K562 (cell line): Measurements from ENCODE around the gene TEDC1.

Source experiments
- ELF1 ChIP-seq: fragments of 200-800 bp; sonication (Bioruptor generic); IDR thresholded peaks from 2 replicates; pipeline ENCODE4 v1.6.1; 2016; ENCODE audit warnings: missing genetic modification characterization, missing compliant biosample characterization
- KDM1A ChIP-seq, 2 experiments: fragments of 450-650 bp; IDR thresholded peaks; 2 replicates each; pipeline ENCODE4 v1.6.1; 2016; ENCODE audit warnings: mild to moderate bottlenecking in 2 of 2
- NFXL1 ChIP-seq: fragments of 450-650 bp; formaldehyde crosslinking; IDR thresholded peaks from 2 replicates; pipeline ENCODE4 v1.4.0; 2021; ENCODE audit warnings: mild to moderate bottlenecking
- POLR2AphosphoS5 ChIP-seq: IDR thresholded peaks from 2 replicates; pipeline ENCODE4 v1.6.1; 2011; ENCODE audit warnings: mild to moderate bottlenecking, low read depth, low read length, moderate library complexity; ENCODE audit not compliant: control insufficient read depth, insufficient read depth
- SMAD4 ChIP-seq: fragments of 250-450 bp; sonication (Bioruptor Pico); conservative IDR thresholded peaks from 2 replicates; pipeline ENCODE4 v1.8.0; 2021; ENCODE audit warnings: inconsistent platforms, mild to moderate bottlenecking, moderate library complexity
- ZNF121 ChIP-seq: sonication (generic); formaldehyde crosslinking; conservative IDR thresholded peaks from 2 replicates; pipeline ENCODE4 v1.8.0; 2022; ENCODE audit warnings: missing genetic modification reagents
- ZNF232 ChIP-seq: sonication (generic); formaldehyde crosslinking; IDR thresholded peaks from 2 replicates; pipeline ENCODE4 v1.8.0; 2022; ENCODE audit warnings: mild to moderate bottlenecking, missing genetic modification reagents
- ZNF311 ChIP-seq: fragments of 250-450 bp; sonication (Bioruptor Pico); IDR thresholded peaks from 2 replicates; pipeline ENCODE4 v1.4.0; 2020; ENCODE audit warnings: mild to moderate bottlenecking, moderate library complexity
- TF ChIP-seq, protein P1 (sequence below), 3 experiments: IDR thresholded peaks in 2 of 3; conservative IDR thresholded peaks in 1 of 3; 2 replicates each; pipeline ENCODE4 v1.5.1; 2011 to 2012; ENCODE audit warnings: low read length in 3 of 3, mild to moderate bottlenecking in 3 of 3, control low read depth in 2 of 3, improper control_type of control experiment in 1 of 3, inconsistent platforms in 1 of 3, low read depth in 1 of 3, mixed read lengths in 1 of 3, moderate library complexity in 1 of 3; ENCODE audit not compliant: insufficient read depth in 2 of 3
- TF ChIP-seq, protein P2 (sequence below): sonication (generic); formaldehyde crosslinking; IDR thresholded peaks from 2 replicates; pipeline ENCODE4 v1.8.1; 2022; ENCODE audit warnings: missing genetic modification reagents

DNA sequence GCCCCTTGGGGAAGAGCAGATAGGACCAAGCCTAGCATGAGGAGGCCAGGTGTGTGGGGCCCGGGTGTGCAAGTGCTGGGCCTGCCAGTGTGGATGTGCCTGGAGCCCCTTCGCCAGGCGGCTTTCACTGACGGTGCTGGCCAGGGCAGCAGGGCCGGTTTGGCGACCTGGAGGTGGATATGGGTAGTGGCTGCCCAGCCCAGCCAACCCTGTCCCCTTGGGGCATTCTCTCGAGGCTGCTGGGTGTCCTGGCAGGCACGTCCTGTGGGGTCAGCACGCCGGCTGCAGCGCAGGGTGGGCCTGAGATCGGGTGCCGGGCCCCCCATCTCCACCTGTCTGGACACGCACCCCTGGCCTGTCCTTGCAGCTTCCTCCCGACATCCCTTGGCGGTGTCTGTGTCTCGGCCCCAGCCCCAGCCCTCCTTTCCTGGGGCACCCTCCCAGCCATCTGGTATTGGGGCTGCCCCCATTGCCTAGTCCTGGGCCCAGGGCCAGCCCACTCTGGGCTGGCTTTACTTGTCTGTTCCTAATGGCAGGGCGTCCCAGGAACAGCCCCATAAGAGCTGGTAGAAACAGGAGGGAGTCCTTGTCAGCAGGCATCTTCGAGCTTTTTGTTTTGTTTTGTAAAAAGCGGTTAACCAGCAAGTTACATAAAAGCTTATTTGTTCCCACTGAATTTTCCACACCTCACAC, 23.7 kb upstream of the TEDC1 start:
- no peak for TF ChIP-seq SMAD4
- TF ChIP-seq, protein P1, sequence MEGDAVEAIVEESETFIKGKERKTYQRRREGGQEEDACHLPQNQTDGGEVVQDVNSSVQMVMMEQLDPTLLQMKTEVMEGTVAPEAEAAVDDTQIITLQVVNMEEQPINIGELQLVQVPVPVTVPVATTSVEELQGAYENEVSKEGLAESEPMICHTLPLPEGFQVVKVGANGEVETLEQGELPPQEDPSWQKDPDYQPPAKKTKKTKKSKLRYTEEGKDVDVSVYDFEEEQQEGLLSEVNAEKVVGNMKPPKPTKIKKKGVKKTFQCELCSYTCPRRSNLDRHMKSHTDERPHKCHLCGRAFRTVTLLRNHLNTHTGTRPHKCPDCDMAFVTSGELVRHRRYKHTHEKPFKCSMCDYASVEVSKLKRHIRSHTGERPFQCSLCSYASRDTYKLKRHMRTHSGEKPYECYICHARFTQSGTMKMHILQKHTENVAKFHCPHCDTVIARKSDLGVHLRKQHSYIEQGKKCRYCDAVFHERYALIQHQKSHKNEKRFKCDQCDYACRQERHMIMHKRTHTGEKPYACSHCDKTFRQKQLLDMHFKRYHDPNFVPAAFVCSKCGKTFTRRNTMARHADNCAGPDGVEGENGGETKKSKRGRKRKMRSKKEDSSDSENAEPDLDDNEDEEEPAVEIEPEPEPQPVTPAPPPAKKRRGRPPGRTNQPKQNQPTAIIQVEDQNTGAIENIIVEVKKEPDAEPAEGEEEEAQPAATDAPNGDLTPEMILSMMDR (IDR thresholded peaks at IDR 0.05 in 2 of 3, conservative IDR thresholded peaks at IDR 0.05 in 1 of 3; ENCODE audit: insufficient read depth in 2 of 3, low read depth in 1 of 3, low read length in 3 of 3), result no peak
- no peak for TF ChIP-seq NFXL1 (CRISPR knock-in tag)
- TF ChIP-seq, protein P2, sequence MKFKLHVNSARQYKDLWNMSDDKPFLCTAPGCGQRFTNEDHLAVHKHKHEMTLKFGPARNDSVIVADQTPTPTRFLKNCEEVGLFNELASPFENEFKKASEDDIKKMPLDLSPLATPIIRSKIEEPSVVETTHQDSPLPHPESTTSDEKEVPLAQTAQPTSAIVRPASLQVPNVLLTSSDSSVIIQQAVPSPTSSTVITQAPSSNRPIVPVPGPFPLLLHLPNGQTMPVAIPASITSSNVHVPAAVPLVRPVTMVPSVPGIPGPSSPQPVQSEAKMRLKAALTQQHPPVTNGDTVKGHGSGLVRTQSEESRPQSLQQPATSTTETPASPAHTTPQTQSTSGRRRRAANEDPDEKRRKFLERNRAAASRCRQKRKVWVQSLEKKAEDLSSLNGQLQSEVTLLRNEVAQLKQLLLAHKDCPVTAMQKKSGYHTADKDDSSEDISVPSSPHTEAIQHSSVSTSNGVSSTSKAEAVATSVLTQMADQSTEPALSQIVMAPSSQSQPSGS (CRISPR knock-in tag), result no peak
- TF ChIP-seq ZNF121 (CRISPR knock-in tag), result no peak
- no peak for TF ChIP-seq ELF1 (tag)
- TF ChIP-seq POLR2AphosphoS5, result no peak
- no peak for TF ChIP-seq ZNF311 (CRISPR knock-in tag)
- no peak for TF ChIP-seq KDM1A (IDR thresholded peaks at IDR 0.05)
- TF ChIP-seq ZNF232 (CRISPR knock-in tag), result no peak
